GM18951 (cell line): Measurements from ENCODE around the gene SMARCD2.
"Not testable (repeated sequence)": the region's sequence is repeated elsewhere in the genome, so short reads cannot be mapped to it uniquely, and the experiment has no call there.

Experiments
- POLR2A ChIP-seq: IDR thresholded peaks from 4 replicates; pipeline ENCODE4 v1.6.1; 2011; ENCODE audit warnings: mild to moderate bottlenecking; ENCODE audit not compliant: insufficient read length, insufficient read depth; ENCODE audit errors: extremely low read depth
- in situ Hi-C: fragments of 300-500 bp; cut with MboI; formaldehyde crosslinking; loops from one replicate; pipeline ENCODE4 v1.12.0; 2022; ENCODE audit warnings: low sequenced_read_pairs, mixed read lengths, inconsistent platforms; ENCODE audit not compliant: unreplicated experiment

The SMARCD2 gene

GRCh38 chr17:63819585-63820537 is 22.6 kb downstream of the SMARCD2 start:
- TF ChIP-seq POLR2A: peak; percentile 22
- in situ Hi-C loops: no loop called here

GRCh38 chr17:63819131-63819530 is 23.4 kb downstream of the SMARCD2 start:
- in situ Hi-C loops: no loop called here
- no peak for TF ChIP-seq POLR2A

- no peak for TF ChIP-seq POLR2A
- in situ Hi-C loops: no loop called here
These were observed 24.6 kb downstream of the SMARCD2 start for GRCh38 chr17:63817736-63818385.

GRCh38 chr17:63816669-63817068 is 25.8 kb downstream of the SMARCD2 start:
- TF ChIP-seq POLR2A: no peak
- in situ Hi-C loops: no loop called here

GRCh38 chr17:63816123-63816522 is 26.4 kb downstream of the SMARCD2 start:
- TF ChIP-seq POLR2A: no peak
- in situ Hi-C loops: no loop called here

GRCh38 chr17:63809970-63810369 is 32.5 kb downstream of the SMARCD2 start:
- in situ Hi-C loops: no loop called here
- no peak for TF ChIP-seq POLR2A

- in situ Hi-C loops: no loop called here
These were observed 36.9 kb downstream of the SMARCD2 start for GRCh38 chr17:63805591-63805990.

GRCh38 chr17:63804328-63804727 is 38.2 kb downstream of the SMARCD2 start:
- no peak for TF ChIP-seq POLR2A
- in situ Hi-C loops: no loop called here

More at GRCh38 chr17:63805591-63805990, 36.9 kb downstream of the SMARCD2 start:
- TF ChIP-seq POLR2A: no peak

- in situ Hi-C loops: no loop called here
- no peak for TF ChIP-seq POLR2A
These were observed 41.7 kb downstream of the SMARCD2 start for GRCh38 chr17:63800783-63801182.

GRCh38 chr17:63798572-63799106 is 43.8 kb downstream of the SMARCD2 start:
- in situ Hi-C loops: no loop called here
- TF ChIP-seq POLR2A: no peak

- in situ Hi-C loops: not testable (repeated sequence)
These were observed 46.1 kb downstream of the SMARCD2 start for GRCh38 chr17:63796375-63796774.

- TF ChIP-seq POLR2A: no peak
- in situ Hi-C loops: no loop called here
These were observed 50.3 kb downstream of the SMARCD2 start for GRCh38 chr17:63792055-63792729.

- in situ Hi-C loops: no loop called here
These were observed 52.4 kb downstream of the SMARCD2 start for GRCh38 chr17:63790057-63790456.

More at GRCh38 chr17:63790057-63790456, 52.4 kb downstream of the SMARCD2 start:
- TF ChIP-seq POLR2A: no peak
